HCT116 (cell line): Measurements from ENCODE around the gene MYO1A. TPM values are rescaled to one million over a fixed set of nuclear protein-coding genes. Genes with fewer than 3 reads are reported as not detected.

Source experiments
- ATAC-seq: fragments of 200-7000 bp; cut with Tn5 transposase; 2 replicates; pipeline ENCODE4 v1.9.1; 2020; ENCODE audit warnings: mild to moderate bottlenecking, moderate library complexity
- BruUV-seq: library from RNA; stranded (reverse); fragments of 400-500 nt; replicated peaks from 2 replicates; lab custom pipeline; 2021; lab: Mats Ljungman, UMichigan
- CTCF ChIA-PET: fragments of 300-600 bp; sonication (Branson Sonifier 250); formaldehyde crosslinking; loops from one replicate; lab custom pipeline; 2021; ENCODE audit warnings: antibody characterized with exemption; lab: Charles Lee
- POLR2A ChIA-PET: fragments of 300-600, 350-600 bp; sonication (Branson Sonifier 250); formaldehyde crosslinking; loops from one replicate; lab custom pipeline; 2021; ENCODE audit warnings: antibody characterized with exemption; lab: Charles Lee
- RAD21 ChIA-PET, 2 experiments: fragments of 300-600 bp; sonication (Branson Sonifier 250); formaldehyde crosslinking; loops; one replicate each; lab custom pipeline; 2023; ENCODE audit warnings: low total read pairs in 2 of 2; ENCODE audit not compliant: uncharacterized antibody in 2 of 2, unreplicated experiment in 2 of 2, low non-redundant PET in 1 of 2; lab: Charles Lee
- DNase-seq: peaks from one replicate; pipeline ENCODE4 v3.0.0-alpha.2; 2010; ENCODE audit warnings: low read depth, low spot score
- H2AFZ ChIP-seq: fragments of 200-600 bp; shearing (Covaris generic), sonication (generic); 2 replicates; pipeline ENCODE4 v1.6.1; 2017; ENCODE audit warnings: low read depth, mixed run types, mixed read lengths, antibody characterized with exemption, low read length; ENCODE audit not compliant: poor library complexity, severe bottlenecking
- H3K27ac ChIP-seq: 2 replicates; pipeline ENCODE4 v1.5.1; 2012; ENCODE audit warnings: low read depth, low read length
- H3K27me3 ChIP-seq: fragments of 200-600 bp; sonication (generic); 2 replicates; pipeline ENCODE4 v1.6.1; 2016; ENCODE audit warnings: mixed run types, low read length, mixed read lengths; ENCODE audit not compliant: insufficient read depth
- H3K36me3 ChIP-seq, 2 experiments: fragments of 200-500 bp in 1 of 2; fragments of 200-600 bp in 1 of 2; sonication (Bioruptor generic) in 1 of 2; sonication (generic) in 1 of 2; 2 replicates each; pipeline versions ENCODE4 v1.5.1 to v1.6.1; 2014 to 2016; ENCODE audit warnings: low read length in 2 of 2, inconsistent platforms in 1 of 2, mixed read lengths in 1 of 2, mixed run types in 1 of 2; ENCODE audit not compliant: insufficient read depth in 2 of 2, control insufficient read depth in 1 of 2
- H3K4me1 ChIP-seq, 2 experiments: fragments of 200-600 bp in 1 of 2; sonication (generic) in 1 of 2; 2 replicates each; pipeline versions ENCODE4 v1.5.1 to v1.6.1; 2012 to 2017; ENCODE audit warnings: low read length in 2 of 2, inconsistent platforms in 1 of 2, mild to moderate bottlenecking in 1 of 2, mixed read lengths in 1 of 2, mixed run types in 1 of 2, moderate library complexity in 1 of 2; ENCODE audit not compliant: insufficient read depth in 2 of 2, control insufficient read depth in 1 of 2
- H3K4me2 ChIP-seq: fragments of 200-600 bp; sonication (generic); 2 replicates; pipeline ENCODE4 v1.6.1; 2017; ENCODE audit warnings: mixed run types, low read length, mixed read lengths
- H3K4me3 ChIP-seq, 2 experiments: fragments of 200-600 bp in 1 of 2; sonication (generic) in 1 of 2; replicated peaks in 1 of 2; 2 replicates each; pipeline ENCODE4 v1.5.1; 2011 to 2016; ENCODE audit warnings: low read length in 2 of 2, control low read depth in 1 of 2, low read depth in 1 of 2, mild to moderate bottlenecking in 1 of 2, mixed read lengths in 1 of 2, mixed run types in 1 of 2
- H3K79me2 ChIP-seq: fragments of 200-600 bp; sonication (generic); 2 replicates; pipeline ENCODE4 v1.6.1; 2017; ENCODE audit warnings: mild to moderate bottlenecking, mixed run types, low read length, moderate library complexity, mixed read lengths; ENCODE audit not compliant: insufficient read depth
- H3K9ac ChIP-seq: fragments of 200-600 bp; sonication (generic); 2 replicates; pipeline ENCODE4 v1.6.1; 2016; ENCODE audit warnings: low read length, mixed read lengths
- H3K9me2 ChIP-seq: fragments of 200-600 bp; sonication (generic), shearing (Covaris generic); 2 replicates; pipeline ENCODE4 v1.6.1; 2017; ENCODE audit warnings: mixed run types, mild to moderate bottlenecking, moderate library complexity; ENCODE audit not compliant: insufficient read depth
- H3K9me3 ChIP-seq, 2 experiments: fragments of 200-500 bp in 1 of 2; fragments of 200-600 bp in 1 of 2; sonication (Bioruptor generic) in 1 of 2; sonication (generic) in 1 of 2; 2 replicates each; pipeline ENCODE4 v1.6.1; 2014 to 2017; ENCODE audit warnings: low read length in 2 of 2, mixed read lengths in 2 of 2, inconsistent platforms in 1 of 2, low read depth in 1 of 2, mild to moderate bottlenecking in 1 of 2, mixed run types in 1 of 2, moderate library complexity in 1 of 2; ENCODE audit not compliant: control insufficient read depth in 1 of 2, insufficient read depth in 1 of 2
- H4K20me1 ChIP-seq: fragments of 200-600 bp; sonication (generic), shearing (Covaris generic); 2 replicates; pipeline ENCODE4 v1.6.1; 2017; ENCODE audit warnings: mixed run types, mild to moderate bottlenecking, moderate library complexity; ENCODE audit not compliant: insufficient read depth
- CBX3 ChIP-seq: IDR thresholded peaks from 2 replicates; pipeline ENCODE4 v1.6.1; 2012; ENCODE audit warnings: low read depth
- CEBPB ChIP-seq: IDR thresholded peaks from 2 replicates; pipeline ENCODE4 v1.6.1; 2012; ENCODE audit warnings: low read depth
- EGR1 ChIP-seq: IDR thresholded peaks from 2 replicates; pipeline ENCODE4 v1.6.1; 2012; ENCODE audit warnings: low read depth
- EZH2 ChIP-seq: fragments of 200-600 bp; sonication (generic); IDR thresholded peaks from 2 replicates; pipeline ENCODE4 v1.6.1; 2017; ENCODE audit warnings: antibody characterized with exemption, mixed run types
- EZH2phosphoT487 ChIP-seq: fragments of 200-600 bp; IDR thresholded peaks from 2 replicates; pipeline ENCODE4 v1.6.1; 2018; ENCODE audit warnings: antibody characterized with exemption, borderline replicate concordance
- POLR2A ChIP-seq: IDR thresholded peaks from 2 replicates; pipeline ENCODE4 v1.7.0; 2011; ENCODE audit warnings: borderline replicate concordance; ENCODE audit not compliant: insufficient read depth, insufficient read length; ENCODE audit errors: extremely low read depth
- POLR2AphosphoS5 ChIP-seq: IDR thresholded peaks from 2 replicates; pipeline ENCODE4 v1.6.1; 2011; ENCODE audit warnings: mild to moderate bottlenecking, low read depth, low read length, moderate library complexity
- RAD21 ChIP-seq: IDR thresholded peaks from 2 replicates; pipeline ENCODE4 v1.6.1; 2012; ENCODE audit warnings: low read depth, mild to moderate bottlenecking
- SIN3A ChIP-seq: IDR thresholded peaks from 2 replicates; pipeline ENCODE4 v1.6.1; 2012; ENCODE audit warnings: low read depth
- SP1 ChIP-seq: IDR thresholded peaks from 2 replicates; pipeline ENCODE4 v1.6.1; 2012; ENCODE audit warnings: low read depth
- SRF ChIP-seq: IDR thresholded peaks from 2 replicates; pipeline ENCODE4 v1.6.1; 2012; ENCODE audit warnings: low read depth
- YY1 ChIP-seq: IDR thresholded peaks from 2 replicates; pipeline ENCODE4 v1.6.1; 2011; ENCODE audit warnings: low read length, low read depth, moderate library complexity, mild to moderate bottlenecking; ENCODE audit not compliant: insufficient replicate concordance; ENCODE audit errors: extremely low read depth
- ZFX ChIP-seq: fragments of 450-650 bp; IDR thresholded peaks from 2 replicates; pipeline ENCODE4 v1.6.1; 2017
- intact Hi-C: fragments of 100-400 bp; cut with micrococcal nuclease; formaldehyde crosslinking; loops from 2 replicates; pipeline ENCODE4 v1.10.0; 2022
- total RNA-seq: library from RNA; stranded (reverse); gene quantifications from one replicate; pipeline ENCODE4 v1.2.1, GENCODE V29; 2021; ENCODE audit not compliant: unreplicated experiment
- TF ChIP-seq, protein P1 (sequence below): IDR thresholded peaks from 2 replicates; pipeline ENCODE4 v1.6.1; 2011; ENCODE audit warnings: mild to moderate bottlenecking, low read length, moderate library complexity; ENCODE audit not compliant: insufficient replicate concordance; ENCODE audit errors: extremely low read depth
- TF ChIP-seq, protein P2 (sequence below), 3 experiments: fragments of 200-600 bp in 1 of 3; sonication (generic) in 1 of 3; IDR thresholded peaks in 2 of 3; conservative IDR thresholded peaks in 1 of 3; 2 replicates each; pipeline ENCODE4 v1.5.1; 2012 to 2017; ENCODE audit warnings: low read depth in 2 of 3, low read length in 2 of 3, antibody characterized with exemption in 1 of 3, borderline replicate concordance in 1 of 3, control low read depth in 1 of 3, mild to moderate bottlenecking in 1 of 3, mixed read lengths in 1 of 3, mixed run types in 1 of 3, moderate library complexity in 1 of 3; ENCODE audit not compliant: insufficient read depth in 1 of 3
- TF ChIP-seq, protein P3 (sequence below): IDR thresholded peaks from 2 replicates; pipeline ENCODE4 v1.6.1; 2012; ENCODE audit warnings: low read depth
- TF ChIP-seq, protein P4 (sequence below): IDR thresholded peaks from 2 replicates; pipeline ENCODE4 v1.6.1; 2012

Gene MYO1A
- total RNA-seq, 1 experiment from 2014 or later, result 0.76 TPM

DNA sequence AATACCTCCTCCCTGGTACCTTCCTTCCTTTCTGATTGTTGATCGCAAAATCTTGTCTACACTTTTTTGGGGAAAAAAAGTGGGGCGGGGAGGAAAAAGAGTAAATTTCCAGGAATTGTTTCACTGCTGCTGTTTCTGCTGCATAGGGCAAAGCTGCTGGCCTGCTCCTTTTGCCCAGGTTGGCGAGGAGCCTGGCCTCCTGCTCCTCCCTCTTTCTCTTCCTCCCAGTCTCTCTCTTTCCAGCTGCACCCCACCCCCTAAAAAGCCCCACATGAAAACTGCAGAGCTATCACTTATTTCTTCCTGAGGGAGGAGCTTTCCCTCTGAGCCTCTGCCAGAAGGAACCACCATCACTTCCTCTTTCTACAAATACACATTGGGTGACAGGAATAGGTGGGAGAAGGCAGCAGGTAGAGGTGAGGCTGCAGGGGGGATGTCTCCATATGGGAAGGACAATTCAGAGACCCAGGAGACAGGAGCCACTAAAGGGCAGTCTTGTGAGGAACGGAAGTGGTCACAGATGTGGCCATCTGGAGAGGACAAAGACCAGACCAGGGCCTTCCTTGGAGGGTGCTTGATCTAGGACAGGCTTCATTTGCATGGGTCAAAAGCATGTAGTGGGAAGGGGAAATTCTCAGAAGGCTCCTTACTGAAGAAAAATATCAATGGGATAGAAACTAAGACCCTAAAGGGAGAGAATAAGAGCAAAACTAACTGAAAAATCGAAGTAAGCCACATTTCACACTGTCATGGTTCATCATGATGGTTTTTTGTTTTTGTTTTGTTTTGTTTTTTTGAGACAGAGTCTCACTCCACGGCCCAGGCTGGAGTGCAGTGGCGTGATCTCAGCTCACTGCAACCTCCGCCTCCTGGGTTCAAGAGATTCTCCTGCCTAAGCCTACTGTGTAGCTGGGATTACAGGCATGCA is 58.3 kb downstream of the MYO1A start:
- Histone ChIP-seq H3K79me2 (no peaks in the 10 kb centered on the region), H3K9me2 (no peaks in the 10 kb centered on the region), H3K4me2 (no peak overlapping the region), H2AFZ (no peak overlapping the region), H3K4me1 (peaks cover 4 to 20% of the 10 kb centered on the region in 2 experiments; a peak in 2 of 4 replicates), H3K4me3 (no peak overlapping the region), H3K9ac (no peak overlapping the region), H3K9me3 (no peaks in the 10 kb centered on the region), H3K27ac (no peak overlapping the region; the same call in 1 of the 2 replicates), H4K20me1 (no peaks in the 10 kb centered on the region), H3K36me3 (no peaks in the 10 kb centered on the region), H3K27me3 (no peaks in the 10 kb centered on the region)
- CTCF ChIA-PET, result interaction anchor here (1.2 kb wide), 1 partner anchor 152 kb away, joined by 5 read pairs; no protein-coding TSS in a partner anchor
- RAD21 ChIA-PET, result no interaction called here
- DNase-seq, result no peak
- ATAC-seq, result no peak
- no TSS peak for BruUV-seq
- POLR2A ChIA-PET, result no interaction called here
- TF ChIP-seq, protein P1, sequence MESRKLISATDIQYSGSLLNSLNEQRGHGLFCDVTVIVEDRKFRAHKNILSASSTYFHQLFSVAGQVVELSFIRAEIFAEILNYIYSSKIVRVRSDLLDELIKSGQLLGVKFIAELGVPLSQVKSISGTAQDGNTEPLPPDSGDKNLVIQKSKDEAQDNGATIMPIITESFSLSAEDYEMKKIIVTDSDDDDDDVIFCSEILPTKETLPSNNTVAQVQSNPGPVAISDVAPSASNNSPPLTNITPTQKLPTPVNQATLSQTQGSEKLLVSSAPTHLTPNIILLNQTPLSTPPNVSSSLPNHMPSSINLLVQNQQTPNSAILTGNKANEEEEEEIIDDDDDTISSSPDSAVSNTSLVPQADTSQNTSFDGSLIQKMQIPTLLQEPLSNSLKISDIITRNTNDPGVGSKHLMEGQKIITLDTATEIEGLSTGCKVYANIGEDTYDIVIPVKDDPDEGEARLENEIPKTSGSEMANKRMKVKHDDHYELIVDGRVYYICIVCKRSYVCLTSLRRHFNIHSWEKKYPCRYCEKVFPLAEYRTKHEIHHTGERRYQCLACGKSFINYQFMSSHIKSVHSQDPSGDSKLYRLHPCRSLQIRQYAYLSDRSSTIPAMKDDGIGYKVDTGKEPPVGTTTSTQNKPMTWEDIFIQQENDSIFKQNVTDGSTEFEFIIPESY, result no peak
- TF ChIP-seq, protein P2, sequence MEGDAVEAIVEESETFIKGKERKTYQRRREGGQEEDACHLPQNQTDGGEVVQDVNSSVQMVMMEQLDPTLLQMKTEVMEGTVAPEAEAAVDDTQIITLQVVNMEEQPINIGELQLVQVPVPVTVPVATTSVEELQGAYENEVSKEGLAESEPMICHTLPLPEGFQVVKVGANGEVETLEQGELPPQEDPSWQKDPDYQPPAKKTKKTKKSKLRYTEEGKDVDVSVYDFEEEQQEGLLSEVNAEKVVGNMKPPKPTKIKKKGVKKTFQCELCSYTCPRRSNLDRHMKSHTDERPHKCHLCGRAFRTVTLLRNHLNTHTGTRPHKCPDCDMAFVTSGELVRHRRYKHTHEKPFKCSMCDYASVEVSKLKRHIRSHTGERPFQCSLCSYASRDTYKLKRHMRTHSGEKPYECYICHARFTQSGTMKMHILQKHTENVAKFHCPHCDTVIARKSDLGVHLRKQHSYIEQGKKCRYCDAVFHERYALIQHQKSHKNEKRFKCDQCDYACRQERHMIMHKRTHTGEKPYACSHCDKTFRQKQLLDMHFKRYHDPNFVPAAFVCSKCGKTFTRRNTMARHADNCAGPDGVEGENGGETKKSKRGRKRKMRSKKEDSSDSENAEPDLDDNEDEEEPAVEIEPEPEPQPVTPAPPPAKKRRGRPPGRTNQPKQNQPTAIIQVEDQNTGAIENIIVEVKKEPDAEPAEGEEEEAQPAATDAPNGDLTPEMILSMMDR (IDR thresholded peaks at IDR 0.05 in 2 of 3, conservative IDR thresholded peaks at IDR 0.05 in 1 of 3; ENCODE audit: borderline replicate concordance in 1 of 3, insufficient read depth in 1 of 3, low read depth in 2 of 3, low read length in 2 of 3), result no peak
- TF ChIP-seq SP1 (no peak), POLR2AphosphoS5 (no peak), SIN3A (no peak), EZH2 (no peak), ZFX (no peak), POLR2A (no peak), CBX3 (no peak), EZH2phosphoT487 (no peak), SRF (no peak), EGR1 (no peak), YY1 (no peak), RAD21 (no peak), CEBPB (no peak)
- TF ChIP-seq, protein P3, sequence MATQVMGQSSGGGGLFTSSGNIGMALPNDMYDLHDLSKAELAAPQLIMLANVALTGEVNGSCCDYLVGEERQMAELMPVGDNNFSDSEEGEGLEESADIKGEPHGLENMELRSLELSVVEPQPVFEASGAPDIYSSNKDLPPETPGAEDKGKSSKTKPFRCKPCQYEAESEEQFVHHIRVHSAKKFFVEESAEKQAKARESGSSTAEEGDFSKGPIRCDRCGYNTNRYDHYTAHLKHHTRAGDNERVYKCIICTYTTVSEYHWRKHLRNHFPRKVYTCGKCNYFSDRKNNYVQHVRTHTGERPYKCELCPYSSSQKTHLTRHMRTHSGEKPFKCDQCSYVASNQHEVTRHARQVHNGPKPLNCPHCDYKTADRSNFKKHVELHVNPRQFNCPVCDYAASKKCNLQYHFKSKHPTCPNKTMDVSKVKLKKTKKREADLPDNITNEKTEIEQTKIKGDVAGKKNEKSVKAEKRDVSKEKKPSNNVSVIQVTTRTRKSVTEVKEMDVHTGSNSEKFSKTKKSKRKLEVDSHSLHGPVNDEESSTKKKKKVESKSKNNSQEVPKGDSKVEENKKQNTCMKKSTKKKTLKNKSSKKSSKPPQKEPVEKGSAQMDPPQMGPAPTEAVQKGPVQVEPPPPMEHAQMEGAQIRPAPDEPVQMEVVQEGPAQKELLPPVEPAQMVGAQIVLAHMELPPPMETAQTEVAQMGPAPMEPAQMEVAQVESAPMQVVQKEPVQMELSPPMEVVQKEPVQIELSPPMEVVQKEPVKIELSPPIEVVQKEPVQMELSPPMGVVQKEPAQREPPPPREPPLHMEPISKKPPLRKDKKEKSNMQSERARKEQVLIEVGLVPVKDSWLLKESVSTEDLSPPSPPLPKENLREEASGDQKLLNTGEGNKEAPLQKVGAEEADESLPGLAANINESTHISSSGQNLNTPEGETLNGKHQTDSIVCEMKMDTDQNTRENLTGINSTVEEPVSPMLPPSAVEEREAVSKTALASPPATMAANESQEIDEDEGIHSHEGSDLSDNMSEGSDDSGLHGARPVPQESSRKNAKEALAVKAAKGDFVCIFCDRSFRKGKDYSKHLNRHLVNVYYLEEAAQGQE, result no peak
- TF ChIP-seq, protein P4, sequence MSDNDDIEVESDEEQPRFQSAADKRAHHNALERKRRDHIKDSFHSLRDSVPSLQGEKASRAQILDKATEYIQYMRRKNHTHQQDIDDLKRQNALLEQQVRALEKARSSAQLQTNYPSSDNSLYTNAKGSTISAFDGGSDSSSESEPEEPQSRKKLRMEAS, result no peak
- intact Hi-C loops, result no loop called here
